HT1080 (cell line): ENCODE measurements around the gene KHDRBS2. TPM values are rescaled to one million over a fixed set of nuclear protein-coding genes. Genes with fewer than 3 reads are reported as not detected.

Experiments
- DNase-seq: peaks from one replicate; pipeline ENCODE4 v3.0.0-alpha.2; 2015; ENCODE audit warnings: low read depth
- total RNA-seq: library from RNA; depleted of rRNA; stranded (reverse); fragments of >200 nt; shearing (Covaris generic); gene quantifications from 2 replicates; pipeline ENCODE4 v1.2.3, GENCODE V29; 2014

Gene KHDRBS2
- total RNA-seq, 1 experiment from 2014 or later = not detected

DNA sequence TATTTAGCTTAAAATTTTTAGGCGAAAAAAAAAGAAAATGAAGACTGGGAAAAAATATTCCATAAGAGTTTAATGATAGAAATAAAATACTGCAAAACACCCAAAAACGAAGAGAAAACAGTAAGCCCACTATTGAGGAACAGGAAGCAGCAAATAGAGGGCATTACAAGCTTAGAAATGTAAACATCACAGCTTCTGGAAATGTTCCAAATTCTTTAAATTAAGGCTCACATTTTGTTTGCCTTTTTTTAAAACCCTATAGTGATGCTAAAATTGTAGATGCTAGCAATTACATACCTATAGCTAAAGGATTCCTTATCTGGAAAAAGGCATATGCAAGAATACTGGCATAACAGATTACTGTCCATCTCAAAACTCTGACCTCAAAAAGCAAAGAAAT, 248.6 kb downstream of the KHDRBS2 start:
- DNase-seq = no peak

DNA sequence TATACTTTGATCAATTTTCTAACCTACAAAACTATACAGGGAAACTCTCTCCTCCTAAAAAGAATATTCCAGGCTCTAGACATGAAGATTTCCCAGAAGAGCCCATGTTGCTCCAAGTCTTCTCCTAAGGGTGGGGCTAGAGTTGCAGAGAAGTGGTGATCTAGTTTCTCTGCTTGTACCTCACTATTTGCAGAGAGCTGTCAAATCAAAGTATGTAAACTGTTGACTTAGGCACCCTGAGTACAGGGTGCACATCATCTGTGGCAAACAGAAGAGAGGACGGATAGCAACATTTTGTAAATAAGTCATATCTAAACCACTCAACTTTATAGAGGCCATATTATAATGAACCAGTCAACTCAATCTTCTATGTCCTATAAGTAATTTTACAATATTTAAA, 250.1 kb downstream of the KHDRBS2 start:
- DNase-seq = no peak

DNA sequence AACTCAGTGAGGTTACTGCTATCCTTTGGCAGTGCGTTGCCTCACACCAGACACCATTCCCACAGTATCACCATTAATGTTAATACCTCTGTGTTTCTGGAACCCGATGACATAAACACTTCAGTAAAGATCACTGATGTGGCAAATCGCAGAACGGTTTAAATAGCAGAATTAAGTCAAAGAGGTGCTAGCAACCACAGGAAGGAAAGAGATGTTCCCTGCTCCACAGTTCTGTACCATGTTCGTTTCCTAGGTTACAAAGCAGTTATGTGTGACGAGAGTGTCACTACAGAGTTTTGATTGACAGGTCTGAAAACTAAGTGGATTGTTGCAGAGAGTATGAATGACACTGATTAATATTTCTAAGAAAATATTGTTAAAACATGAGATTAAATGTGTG, 272.3 kb downstream of the KHDRBS2 start:
- no peak for DNase-seq

DNA sequence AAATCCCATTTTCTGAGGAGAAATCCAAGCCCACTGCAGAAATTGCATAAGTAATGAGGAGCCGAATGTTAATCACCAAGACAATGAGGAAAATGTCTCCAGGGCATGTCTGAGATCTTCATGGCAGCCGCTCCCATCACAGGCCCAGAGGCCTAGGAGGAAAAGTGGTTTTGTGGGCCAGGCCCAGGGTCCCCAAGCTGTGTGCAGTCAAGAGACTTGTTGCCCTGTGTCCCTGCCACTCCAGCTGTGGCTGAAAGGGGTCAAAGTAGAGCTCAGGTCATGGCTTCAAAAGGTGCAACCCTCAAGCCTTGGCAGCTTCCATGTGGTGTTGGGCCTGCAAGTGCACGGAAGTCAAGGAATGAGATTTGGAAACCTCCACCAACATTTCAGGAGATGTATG, 276.6 kb downstream of the KHDRBS2 start:
- DNase-seq = no peak

DNA sequence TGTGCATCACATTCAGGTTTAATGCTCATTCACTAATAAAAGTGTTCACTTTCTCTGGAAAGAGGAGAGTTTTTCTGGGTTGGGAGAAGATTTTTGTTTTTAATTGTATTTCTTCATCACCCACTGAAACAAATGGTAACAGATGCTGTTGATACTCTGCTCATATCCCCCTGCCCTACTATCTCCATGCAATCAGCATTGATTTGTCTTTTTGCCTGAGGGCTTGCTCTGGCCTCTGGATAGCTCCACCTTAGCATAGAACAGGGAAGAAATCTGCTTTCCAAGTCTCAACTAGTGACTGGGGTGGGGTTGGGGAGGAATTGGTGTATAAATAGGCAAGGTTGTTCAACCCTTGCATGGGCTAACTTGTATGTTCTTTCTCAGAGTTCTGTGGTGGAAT, 296.4 kb downstream of the KHDRBS2 start:
- no peak for DNase-seq

DNA sequence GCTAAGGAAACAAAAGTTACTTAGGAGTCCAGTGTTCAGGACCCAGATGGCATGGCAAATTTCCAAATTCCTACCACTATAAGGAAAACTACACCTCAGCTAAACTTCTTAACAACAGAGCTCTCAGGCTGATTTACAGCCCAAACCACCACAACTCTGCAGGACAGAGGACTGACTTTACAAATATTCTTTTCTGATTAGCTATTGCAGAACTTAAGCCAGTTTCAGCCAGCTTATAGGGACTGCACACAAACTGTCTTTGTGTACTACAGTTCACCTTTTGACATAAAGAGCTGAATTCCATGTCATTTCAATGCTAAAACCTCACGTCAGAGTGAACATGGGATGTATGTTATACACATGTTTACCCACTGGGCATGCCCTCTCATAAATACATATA, 305.4 kb downstream of the KHDRBS2 start:
- no peak for DNase-seq

DNA sequence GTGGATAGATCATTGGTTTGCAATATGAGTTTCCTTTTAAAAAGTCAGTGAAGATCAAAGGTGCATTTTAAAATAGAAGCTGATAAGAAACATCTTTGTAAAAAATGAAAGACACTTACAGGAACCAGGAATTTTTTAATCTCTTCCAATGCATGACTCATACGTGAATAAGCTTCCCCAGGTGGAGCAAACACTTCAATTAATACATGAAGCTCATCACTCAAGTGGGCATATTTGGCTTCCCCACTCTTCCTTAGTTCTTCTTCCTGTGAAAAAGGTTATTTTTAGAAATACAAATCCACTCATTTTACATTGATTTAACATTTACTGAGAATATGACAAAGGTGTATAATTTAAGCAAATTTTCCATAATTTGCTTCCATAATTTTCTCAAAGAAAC, 308.1 kb downstream of the KHDRBS2 start:
- peak; percentile 18 for DNase-seq

DNA sequence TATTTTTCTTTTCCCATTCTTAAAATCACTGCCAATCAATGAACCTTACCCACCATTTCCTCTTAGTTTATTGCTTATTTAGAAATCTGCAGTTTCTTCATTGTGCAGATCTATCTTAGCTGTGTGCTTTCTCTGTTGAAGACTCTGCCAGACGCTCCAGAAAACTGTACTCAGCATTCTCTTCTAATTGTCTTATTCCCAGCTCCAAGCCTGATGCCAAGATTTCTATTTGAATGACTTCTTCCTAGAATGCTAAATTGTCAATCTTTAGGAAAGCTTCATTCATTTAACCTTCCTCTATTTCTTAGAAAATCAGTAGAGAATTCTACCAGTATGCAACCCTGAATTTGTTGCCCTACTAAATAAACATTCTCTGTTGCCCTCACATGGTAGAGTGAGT, 308.9 kb downstream of the KHDRBS2 start:
- DNase-seq = no peak

DNA sequence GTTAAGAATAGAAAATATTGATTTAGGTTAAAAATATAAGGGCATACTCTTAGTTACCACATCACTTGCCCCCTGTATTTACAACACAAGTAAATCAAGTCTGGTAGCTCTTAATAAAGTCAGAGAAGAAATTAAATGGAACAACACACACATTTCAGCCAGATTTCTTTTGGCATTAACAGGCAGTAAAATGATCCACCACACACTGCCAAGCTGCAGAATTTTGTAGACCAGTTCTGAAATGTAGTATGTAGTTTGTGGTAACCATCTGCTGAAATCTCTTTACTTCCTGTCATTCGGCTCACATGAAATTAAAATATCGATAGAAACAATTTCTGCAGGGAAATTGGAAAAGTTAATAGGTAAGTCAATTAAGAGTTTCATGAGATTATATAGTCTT, 326.8 kb downstream of the KHDRBS2 start:
- no peak for DNase-seq

DNA sequence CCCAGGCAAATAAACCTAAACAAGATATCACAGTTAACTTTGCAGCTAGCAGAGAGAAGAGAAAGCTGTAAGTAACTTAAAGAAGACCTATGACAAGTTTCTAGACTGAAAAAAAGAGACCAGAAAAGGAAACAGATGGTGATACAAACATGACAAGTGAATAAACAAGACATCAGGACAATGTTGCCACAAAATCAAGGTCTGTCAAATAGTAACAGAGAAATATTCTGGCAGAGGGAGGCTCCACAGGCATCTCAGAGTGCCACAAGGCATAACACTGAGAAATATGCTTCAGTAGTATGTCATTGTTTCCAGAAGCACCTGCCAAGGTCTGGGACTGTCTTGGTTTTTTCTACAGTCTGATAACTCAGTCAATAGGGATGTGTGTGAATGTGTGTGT, 332.2 kb downstream of the KHDRBS2 start:
- no peak for DNase-seq

DNA sequence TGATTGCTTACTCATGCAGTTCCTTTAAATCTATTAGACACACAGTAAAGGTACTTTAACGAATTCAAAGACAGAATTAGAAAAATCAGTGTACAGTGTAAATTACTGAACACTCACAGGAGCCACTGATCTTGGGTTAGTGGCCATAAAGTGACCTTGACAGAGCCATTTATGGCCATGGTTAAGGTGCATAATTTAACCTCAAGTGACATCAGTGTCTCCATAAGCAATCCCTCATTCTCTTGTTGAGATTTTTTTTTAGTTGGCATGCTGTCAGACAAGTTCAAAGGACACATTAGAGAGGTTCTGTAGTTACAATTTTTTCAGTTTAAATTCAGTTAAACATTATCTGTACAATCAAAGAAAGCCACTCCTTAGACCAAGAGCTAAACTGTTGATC, 334.4 kb downstream of the KHDRBS2 start:
- no peak for DNase-seq

DNA sequence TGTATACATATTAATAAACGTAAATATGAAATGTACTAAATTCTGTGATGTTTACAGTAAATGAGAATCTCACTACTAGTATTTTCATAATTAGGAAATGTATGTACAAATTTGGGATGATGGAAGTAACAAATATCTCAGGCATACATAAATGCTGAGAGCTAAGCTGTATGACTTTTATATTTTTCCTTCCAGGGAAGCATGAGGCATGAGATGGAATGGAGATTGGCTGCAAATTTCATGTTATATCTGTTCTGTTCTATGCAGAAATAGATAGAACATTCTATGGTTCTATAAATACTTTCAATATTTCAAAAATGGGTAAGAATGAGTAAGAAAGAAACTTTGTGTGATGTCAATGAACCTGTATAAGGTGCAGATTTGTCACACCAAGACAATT, 335.2 kb downstream of the KHDRBS2 start:
- DNase-seq = no peak

DNA sequence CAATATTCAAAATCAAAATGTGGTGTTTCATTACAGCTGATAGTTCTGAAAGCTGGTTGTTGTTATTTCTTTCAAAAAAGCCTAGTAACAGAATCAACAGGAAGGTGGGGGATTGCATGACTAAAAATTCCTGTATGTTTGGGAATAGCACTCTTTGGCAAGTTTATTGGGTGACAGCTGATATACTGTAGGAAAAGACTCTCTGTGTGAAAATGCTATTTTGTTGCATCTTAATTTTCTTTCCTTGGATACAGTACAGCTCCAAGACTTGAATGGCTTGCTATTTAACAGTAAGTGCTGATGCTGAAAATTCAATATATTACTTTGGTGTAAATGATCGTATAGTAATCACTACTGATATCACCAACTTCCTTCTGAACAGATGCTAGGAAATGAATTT, 336.1 kb downstream of the KHDRBS2 start:
- no peak for DNase-seq

DNA sequence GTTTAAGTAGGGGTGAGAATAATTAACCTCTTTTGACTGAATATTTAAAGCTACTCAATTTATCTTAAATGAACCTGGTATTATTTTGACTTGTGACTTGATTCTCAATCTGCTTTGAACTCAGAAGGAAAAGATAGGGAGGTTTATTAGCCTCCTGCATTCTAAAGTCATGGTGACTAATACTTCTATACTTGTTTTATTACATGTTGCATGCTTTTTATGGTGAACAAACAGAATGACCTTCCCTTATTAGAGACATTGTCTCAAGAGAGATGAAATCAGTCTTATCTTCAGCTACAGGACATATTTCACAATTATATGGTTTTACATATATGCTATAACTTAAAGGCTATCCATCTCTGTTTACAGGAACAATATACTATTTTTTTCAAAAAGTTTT, 336.9 kb downstream of the KHDRBS2 start:
- DNase-seq = no peak

DNA sequence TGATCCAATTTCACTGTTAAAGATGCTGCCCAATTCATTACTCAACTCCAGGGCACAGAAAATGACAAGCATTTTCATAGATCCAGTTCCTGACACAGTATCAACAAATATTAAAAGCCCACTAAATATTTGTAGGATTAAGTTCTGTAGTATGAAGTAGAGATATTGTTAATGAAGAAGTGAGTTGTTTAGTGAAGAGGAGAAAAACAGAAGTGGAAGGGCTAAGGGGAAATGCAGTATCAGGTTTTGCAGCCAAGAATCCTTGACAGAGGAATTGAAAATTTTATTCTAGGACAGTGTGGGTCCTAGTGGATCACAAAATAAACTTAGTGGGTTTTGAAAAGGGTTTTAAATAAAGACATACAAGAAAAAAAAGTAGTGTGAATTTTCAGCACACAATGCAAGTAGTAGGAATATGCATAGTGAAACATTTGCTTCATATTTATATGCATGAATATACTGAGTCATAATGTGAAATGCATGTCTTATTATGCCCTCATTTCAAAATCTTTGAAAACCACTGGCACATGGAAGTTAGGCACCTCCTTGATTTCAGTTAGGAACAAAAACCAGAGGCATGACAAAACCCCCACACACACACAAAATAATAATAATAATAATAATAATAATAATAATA, 338.6 kb downstream of the KHDRBS2 start:
- no peak for DNase-seq

DNA sequence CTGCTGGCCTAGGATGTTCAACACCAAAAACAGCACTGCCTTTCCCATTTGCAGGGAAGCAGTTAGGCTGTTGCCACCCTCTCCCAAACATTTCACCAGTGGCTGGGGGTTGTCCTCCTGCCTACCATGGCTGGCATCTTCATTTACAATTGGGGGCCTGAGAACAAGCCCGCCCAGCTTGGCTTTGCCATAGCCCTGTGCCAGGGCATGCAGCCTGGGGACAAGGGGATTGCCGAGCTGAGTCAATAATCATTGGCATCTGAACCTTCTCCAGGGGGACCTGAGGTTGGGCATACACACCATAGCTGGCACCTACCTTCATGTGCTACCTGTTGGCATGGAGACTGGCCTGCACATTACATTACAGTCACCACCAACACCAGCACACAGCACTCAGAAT, 345.1 kb downstream of the KHDRBS2 start:
- DNase-seq = no peak

DNA sequence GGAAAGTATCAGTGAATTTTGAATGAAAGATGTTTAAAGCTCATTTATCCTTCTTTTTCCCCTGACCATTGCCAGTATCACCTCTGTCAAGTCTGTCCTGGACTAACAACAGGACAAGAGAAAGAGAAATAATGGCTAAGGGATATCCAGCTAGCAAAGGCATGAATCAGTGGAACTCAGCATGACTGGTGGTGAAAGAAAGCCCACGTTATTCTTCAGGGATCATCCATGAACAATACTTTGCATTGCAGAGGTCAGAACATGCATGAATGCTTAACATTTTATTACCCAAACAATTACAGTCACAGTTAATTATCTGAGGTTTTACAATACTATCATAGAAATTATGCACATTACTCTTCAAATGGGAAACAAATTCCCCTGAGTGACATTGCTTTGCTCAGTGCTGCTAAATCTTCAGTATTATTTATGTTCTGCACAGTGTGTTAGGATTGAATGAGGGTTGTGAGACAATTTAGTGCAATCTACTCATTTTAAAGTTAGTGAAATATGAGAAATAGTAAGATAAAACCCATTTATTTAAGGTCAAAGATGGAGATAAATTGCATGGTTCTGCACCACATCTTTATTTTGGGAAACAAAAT, 350.7 kb downstream of the KHDRBS2 start:
- no peak for DNase-seq

DNA sequence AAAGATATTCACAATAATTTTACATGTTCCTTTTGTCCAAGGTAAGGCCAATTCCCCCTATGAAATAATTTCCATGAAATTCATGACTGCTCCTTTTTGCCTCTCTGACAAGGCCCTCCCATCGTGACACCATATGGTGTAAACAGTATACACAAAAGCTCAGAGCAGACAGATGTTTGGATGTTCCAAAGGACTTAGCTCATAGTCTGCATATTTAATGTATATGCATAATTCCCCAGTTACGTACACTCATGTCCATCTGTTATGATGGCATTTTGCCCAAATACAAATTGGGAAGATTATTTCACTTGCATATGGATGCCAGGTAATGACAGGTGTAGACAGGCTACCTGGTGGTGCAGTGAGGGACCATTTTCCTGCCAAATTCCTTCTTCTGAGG, 376.5 kb downstream of the KHDRBS2 start:
- no peak for DNase-seq

DNA sequence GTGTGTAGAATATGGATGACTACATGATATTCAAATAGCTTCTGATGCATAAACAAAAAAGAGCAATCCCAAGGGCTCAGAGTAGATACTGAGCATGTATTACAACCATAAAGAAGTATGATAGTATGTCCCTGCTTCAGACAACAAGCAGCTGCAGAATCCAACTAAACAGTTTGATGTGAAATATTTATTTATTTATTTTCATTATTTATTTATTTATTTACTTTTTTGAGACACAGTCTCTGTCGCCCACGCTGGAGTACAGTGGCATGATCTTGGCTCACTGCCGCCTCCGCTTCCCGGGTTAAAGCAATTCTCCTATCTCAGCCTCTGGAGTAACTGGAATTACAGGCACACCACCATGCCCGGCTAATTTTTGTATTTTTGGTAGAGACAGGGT, 384.3 kb downstream of the KHDRBS2 start:
- no peak for DNase-seq

DNA sequence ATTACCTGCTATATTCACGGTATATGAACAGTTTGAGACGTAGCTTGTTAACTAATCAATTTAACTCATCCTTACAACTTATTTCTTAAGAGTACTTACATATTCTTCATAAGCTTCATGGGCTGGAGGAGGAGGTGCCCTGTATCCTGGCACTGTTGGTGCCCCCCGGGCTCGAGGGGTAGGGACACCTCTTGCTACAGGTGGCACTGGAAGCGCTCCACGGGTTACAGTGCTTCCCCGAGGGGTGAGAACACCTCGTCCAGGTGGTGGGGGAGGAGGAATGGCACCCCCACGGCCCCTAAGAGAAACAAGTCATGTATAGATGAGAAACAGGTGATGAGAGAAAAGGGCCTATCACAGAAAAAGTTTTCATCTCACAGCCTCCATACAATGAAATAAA, 391.5 kb downstream of the KHDRBS2 start:
- DNase-seq = no peak

DNA sequence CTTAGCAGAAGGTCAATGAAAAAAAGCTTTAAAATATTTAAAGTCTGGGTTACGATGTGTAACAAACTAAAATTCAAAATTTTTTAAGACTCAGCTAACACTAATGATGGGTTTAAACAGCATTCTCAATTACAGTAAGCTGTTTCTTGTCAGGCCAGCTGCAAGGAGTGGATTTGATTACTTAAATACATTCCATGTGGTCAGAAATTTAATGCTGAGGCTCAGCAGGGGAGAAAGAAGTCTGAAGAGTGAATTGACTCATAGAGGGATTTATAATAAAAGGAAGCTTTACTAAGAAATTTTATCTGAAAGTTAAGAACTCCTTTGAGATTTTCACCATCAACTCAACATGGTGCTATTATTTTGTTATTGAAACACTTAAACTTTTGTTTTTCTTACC, 398.6 kb downstream of the KHDRBS2 start:
- peak; percentile 45 for DNase-seq

DNA sequence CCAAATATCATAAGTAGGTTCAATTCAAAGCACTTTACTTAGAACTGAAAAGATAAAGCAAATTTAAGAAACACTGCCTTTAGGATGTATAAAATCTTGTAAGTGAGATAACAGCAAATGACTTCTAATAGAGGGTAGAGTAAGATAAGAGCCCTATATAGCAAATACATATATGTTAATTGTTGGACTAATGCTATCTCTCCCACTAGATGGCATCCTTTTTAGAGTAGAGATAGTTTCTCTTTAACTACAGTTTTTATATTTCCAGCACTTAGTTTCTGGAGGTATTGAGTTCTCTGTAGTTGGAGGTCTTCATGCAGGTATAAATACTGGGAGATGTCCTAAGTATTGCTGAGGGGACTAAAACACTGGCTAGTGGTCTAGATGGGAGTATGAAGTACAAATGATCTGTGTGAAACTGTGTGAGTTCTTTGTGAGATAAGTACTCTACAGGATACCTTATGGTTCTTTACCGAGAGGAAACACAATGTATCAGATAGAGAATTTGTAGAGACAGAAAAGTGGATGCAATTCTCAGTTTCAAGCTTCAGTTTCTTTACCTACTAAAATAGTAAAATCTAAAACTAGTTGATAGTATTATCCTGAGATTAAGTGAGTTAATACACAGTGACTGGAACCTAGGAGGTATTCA, 399.3 kb downstream of the KHDRBS2 start:
- DNase-seq = peak; percentile 1
